HepG2 (cell line): ENCODE results near the gene HNRNPAB. TPM values are rescaled to one million over a fixed set of nuclear protein-coding genes. Genes with fewer than 3 reads are reported as not detected.

ENCODE experiments used
- ATAC-seq: fragments of 200-7000 bp; cut with Tn5 transposase; 3 replicates; pipeline ENCODE4 v1.9.1; 2020; ENCODE audit warnings: mild to moderate bottlenecking, moderate library complexity
- BruUV-seq: library from RNA; stranded (reverse); fragments of 400-500 nt; replicated peaks from 2 replicates; lab custom pipeline; 2021; lab: Mats Ljungman, UMichigan
- CTCF ChIA-PET: fragments of 300-600 bp; formaldehyde crosslinking; extraction: SDS; loops from one replicate; lab custom pipeline; 2021; ENCODE audit warnings: low total read pairs, inconsistent platforms, low intra/inter-chr PET ratio; lab: Yijun Ruan, JAX
- POLR2A ChIA-PET: fragments of 350-600 bp; sonication (Branson Sonifier 250); formaldehyde crosslinking; loops from one replicate; lab custom pipeline; 2020; ENCODE audit warnings: antibody characterized with exemption, inconsistent platforms; lab: Yijun Ruan, JAX
- DNase-seq: peaks from one replicate; pipeline ENCODE4 v3.0.0-alpha.2; 2015; ENCODE audit warnings: low spot score
- FAIRE-seq: peaks from 3 replicates; lab custom pipeline; 2011; peaks lifted over from hg19 to GRCh38; lab: Jason Lieb, UNC
- H2AFZ ChIP-seq: one replicate; pipeline ENCODE4 v1.6.1; 2011; ENCODE audit warnings: low read length, inconsistent platforms
- H3K27ac ChIP-seq: fragments of 300-600 bp; 3 replicates; pipeline ENCODE4 v1.8.0; 2011; ENCODE audit warnings: mixed run types, mild to moderate bottlenecking, mixed read lengths, low read length, inconsistent platforms; ENCODE audit not compliant: insufficient read depth; ENCODE audit errors: extremely low read length
- H3K27me3 ChIP-seq, 2 experiments: fragments of 200-600 bp in 1 of 2; 2 replicates in 1 of 2; 3 replicates in 1 of 2; pipeline versions ENCODE4 v1.6.0 to v1.8.0; 2011; ENCODE audit warnings: low read length in 2 of 2, mild to moderate bottlenecking in 2 of 2, moderate library complexity in 2 of 2, inconsistent platforms in 1 of 2; ENCODE audit not compliant: insufficient read depth in 2 of 2, control insufficient read depth in 1 of 2
- H3K36me3 ChIP-seq, 2 experiments: fragments of 200-600 bp in 1 of 2; replicated peaks in 1 of 2; 2 replicates in 1 of 2; 3 replicates in 1 of 2; pipeline versions ENCODE4 v1.5.1 to v1.8.0; 2011; ENCODE audit warnings: low read length in 2 of 2, inconsistent platforms in 1 of 2; ENCODE audit not compliant: insufficient read depth in 2 of 2, control insufficient read depth in 1 of 2
- H3K4me1 ChIP-seq: 2 replicates; pipeline ENCODE4 v1.5.1; 2012; ENCODE audit warnings: low read length, inconsistent platforms; ENCODE audit not compliant: insufficient read depth
- H3K4me2 ChIP-seq: 2 replicates; pipeline ENCODE4 v1.6.0; 2011; ENCODE audit warnings: low read depth, low read length, inconsistent platforms
- H3K4me3 ChIP-seq, 3 experiments: fragments of 200-600 bp in 1 of 3; sonication (generic), shearing (Covaris generic) in 1 of 3; replicated peaks in 1 of 3; 2 replicates each; pipeline ENCODE4 v1.5.1; 2011 to 2016; ENCODE audit warnings: low read length in 3 of 3, inconsistent platforms in 2 of 3, low read depth in 2 of 3, mild to moderate bottlenecking in 2 of 3, control low read depth in 1 of 3, mixed read lengths in 1 of 3; ENCODE audit not compliant: insufficient read depth in 1 of 3
- H3K79me2 ChIP-seq: one replicate; pipeline ENCODE4 v1.6.1; 2011; ENCODE audit warnings: low read length, inconsistent platforms; ENCODE audit not compliant: insufficient read depth
- H3K9ac ChIP-seq: 2 replicates; pipeline ENCODE4 v1.6.0; 2011; ENCODE audit warnings: mild to moderate bottlenecking, low read depth, low read length, inconsistent platforms; ENCODE audit not compliant: insufficient read depth
- H3K9me3 ChIP-seq: 2 replicates; pipeline ENCODE4 v1.5.1; 2012; ENCODE audit warnings: mild to moderate bottlenecking, low read length
- H4K20me1 ChIP-seq: 2 replicates; pipeline ENCODE4 v1.6.0; 2011; ENCODE audit warnings: inconsistent platforms, mild to moderate bottlenecking, low read length, moderate library complexity; ENCODE audit not compliant: insufficient read depth
- AGO2 ChIP-seq: fragments of 200-400 bp; formaldehyde crosslinking; optimal IDR thresholded peaks from 2 replicates; pipeline ENCODE3; 2017; ENCODE audit warnings: mild to moderate bottlenecking, low read depth, low read length, moderate library complexity
- BCL3 ChIP-seq: sonication (generic); formaldehyde crosslinking; IDR thresholded peaks from 2 replicates; pipeline ENCODE4 v1.5.1; 2020; ENCODE audit warnings: mild to moderate bottlenecking, missing genetic modification reagents, moderate library complexity
- FIP1L1 ChIP-seq: fragments of 200-400 bp; formaldehyde crosslinking; IDR thresholded peaks from 2 replicates; pipeline ENCODE4 v1.6.1; 2018; ENCODE audit warnings: low read depth, mild to moderate bottlenecking, low read length, moderate library complexity, borderline replicate concordance; ENCODE audit not compliant: insufficient read depth
- MTERF4 ChIP-seq: sonication (generic); formaldehyde crosslinking; IDR thresholded peaks from 2 replicates; pipeline ENCODE4 v1.8.0; 2023; ENCODE audit warnings: mild to moderate bottlenecking, missing genetic modification reagents
- POLR2A ChIP-seq, 2 experiments: IDR thresholded peaks; 2 replicates each; pipeline ENCODE4 v1.6.1; 2011; ENCODE audit warnings: low read depth in 2 of 2, low read length in 2 of 2, mild to moderate bottlenecking in 1 of 2, moderate library complexity in 1 of 2; ENCODE audit not compliant: insufficient read depth in 1 of 2
- POLR2G ChIP-seq: fragments of 200-400 bp; formaldehyde crosslinking; IDR thresholded peaks from 2 replicates; pipeline ENCODE4 v1.6.1; 2018; ENCODE audit warnings: mild to moderate bottlenecking, low read depth, low read length, moderate library complexity
- RBFOX2 ChIP-seq: fragments of 200-400 bp; formaldehyde crosslinking; IDR thresholded peaks from 2 replicates; pipeline ENCODE4 v1.6.1; 2017; ENCODE audit warnings: low read depth, mild to moderate bottlenecking, low read length
- RBM22 ChIP-seq: fragments of 200-400 bp; formaldehyde crosslinking; optimal IDR thresholded peaks from 2 replicates; pipeline ENCODE3; 2017; ENCODE audit warnings: mild to moderate bottlenecking, low read length, moderate library complexity
- WGBS: methylation state at CpG from one replicate; pipeline ENCODE4 v1.1.6; 2017; ENCODE audit warnings: low lambda C conversion rate; 5-methylcytosine and 5-hydroxymethylcytosine counted together
- in situ Hi-C: cut with HindIII; loops from 2 replicates; pipeline ENCODE4 v1.10.0; 2017; ENCODE audit warnings: low pct_unique_long_range_greater_than_20kb; ENCODE audit not compliant: extremely low pct_ligation_motif_present
- intact Hi-C: fragments of 100-400 bp; cut with micrococcal nuclease; formaldehyde crosslinking; loops from one replicate; pipeline ENCODE4 v1.10.0; 2022; ENCODE audit not compliant: unreplicated experiment
- polyA plus RNA-seq, 8 experiments: library from polyadenylated mRNA; depleted of rRNA in 3 of 8; stranded (reverse) in 7 of 8; unstranded in 1 of 8; fragments of >200 nt; fragmentation: Illumina TruSeq in 4 of 8; extraction: Trizol in 4 of 8; gene quantifications; 2 replicates each; pipeline versions ENCODE4 v1.2.1 to v1.2.3, GENCODE V29; 2011 to 2016; ENCODE audit warnings: low read depth in 4 of 8, missing spikeins in 1 of 8, mixed read lengths in 1 of 8; ENCODE audit not compliant: insufficient read depth in 1 of 8
- total RNA-seq, 5 experiments: library from RNA; depleted of rRNA; stranded (reverse); fragments of >200 nt; fragmentation: Illumina TruSeq; extraction: Trizol; gene quantifications; 2 replicates each; pipeline ENCODE4 v1.2.3, GENCODE V29; 2016; ENCODE audit warnings: low read depth in 1 of 5

HNRNPAB gene
- total and polyA plus RNA-seq, 2 of the 13 experiments (the other 11 are each of a cell fraction or from before 2014, with no cell fraction given) = 62.6 to 111 TPM

- no peak for DNase-seq
- Histone ChIP-seq H2AFZ (no peak overlapping the region), H3K79me2 (peaks cover 28% of the 10 kb centered on the region), H3K9ac (no peak overlapping the region), H3K4me1 (peaks cover 48% of the 10 kb centered on the region), H3K27me3 (no peaks in the 10 kb centered on the region; a peak in 1 of 5 replicates), H3K4me2 (no peak overlapping the region), H3K9me3 (no peaks in the 10 kb centered on the region), H3K27ac (no peak overlapping the region), H4K20me1 (peaks cover 39% of the 10 kb centered on the region), H3K4me3 (no peak overlapping the region), H3K36me3 (peaks cover 20 to 91% of the 10 kb centered on the region in 2 experiments)
- CTCF ChIA-PET = no interaction called here
- in situ Hi-C loops = no loop called here
- POLR2A ChIA-PET = interaction anchor here (1.6 kb wide), 1 partner anchor 21 kb away, joined by 5 read pairs; no protein-coding TSS in a partner anchor
- FAIRE-seq = no peak
- BruUV-seq = no TSS peak
- TF ChIP-seq AGO2 (peak; percentile 93), FIP1L1 (no peak), POLR2G (0 out of 2 replicates have a peak, but pooled peaks have one; percentile 17), MTERF4 (no peak), RBM22 (peak; percentile 12), POLR2A (IDR thresholded peaks at IDR 0.05; ENCODE audit: insufficient read depth in 1 of 2, low read depth in 2 of 2, low read length in 2 of 2) (0 out of 4 replicates have a peak, but pooled peaks of 1 of the 2 experiments have one; percentile 4), BCL3 (no peak), RBFOX2 (peak; percentile 55; the same call in 1 of the 2 replicates)
- ATAC-seq = no peak
- intact Hi-C loops = no loop called here
- 99% methylated on average over 12 of the region's 18 CpGs for WGBS
Measured at GRCh38 chr5:178210073-178210535, 5.8 kb downstream of the HNRNPAB start.
